HG03045 (cell line): ENCODE measurements around the gene DIPK1B.
"Not testable (repeated sequence)": the region's sequence is repeated elsewhere in the genome, so short reads cannot be mapped to it uniquely, and the experiment has no call there.

Experiments used
- ATAC-seq: cut with Tn5 transposase; IDR thresholded peaks from one replicate; pipeline ENCODE4 v1.9.1; 2021; ENCODE audit warnings: mild to moderate bottlenecking, moderate library complexity; ENCODE audit not compliant: unreplicated experiment

Gene DIPK1B

DNA sequence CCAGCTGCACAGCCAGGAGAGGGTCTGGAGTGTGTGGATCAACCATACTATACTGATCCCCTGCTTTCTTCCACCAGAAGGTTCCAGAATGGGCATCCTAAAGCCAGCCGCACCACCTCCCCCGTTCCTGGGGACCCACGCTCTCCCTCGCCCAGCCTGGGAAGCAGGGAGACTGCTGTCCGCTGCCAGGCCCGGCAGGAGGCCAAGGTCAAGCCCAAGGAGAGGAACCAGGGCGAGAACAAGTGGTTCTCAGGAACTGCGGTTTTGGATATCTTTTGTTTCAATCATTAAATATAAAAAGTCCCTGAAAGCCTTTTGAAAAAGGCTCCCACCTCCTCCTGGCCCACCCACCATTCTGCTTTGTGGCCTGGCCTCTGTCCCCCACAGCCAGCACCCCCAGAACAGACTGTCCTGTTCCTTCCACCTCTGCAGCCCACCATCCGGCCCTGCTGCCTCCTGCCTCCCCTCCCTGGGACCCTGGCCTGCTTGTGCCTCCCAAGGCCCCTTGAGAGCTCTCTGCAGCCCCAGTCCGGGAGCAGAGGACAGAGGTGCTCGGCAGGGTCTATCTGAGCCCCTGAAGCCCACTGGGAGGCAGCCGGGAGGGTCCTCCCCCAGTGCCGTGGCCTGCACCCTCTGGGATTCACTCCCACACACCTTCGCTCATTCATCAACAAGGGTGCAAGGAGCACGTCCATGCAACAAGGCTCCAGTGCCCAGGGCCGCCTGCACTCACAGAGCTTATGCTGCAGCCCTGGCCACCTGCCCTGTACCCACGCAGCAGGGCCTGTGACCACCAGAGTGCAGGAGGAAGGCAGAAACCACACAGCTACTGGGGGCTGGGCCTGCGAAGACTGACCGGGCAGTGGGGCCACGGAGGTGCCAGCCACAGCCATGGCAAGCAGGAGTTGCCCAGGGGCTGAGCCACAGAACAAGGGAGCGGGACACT is 36.6 kb downstream of the DIPK1B start:
- ATAC-seq = no peak

DNA sequence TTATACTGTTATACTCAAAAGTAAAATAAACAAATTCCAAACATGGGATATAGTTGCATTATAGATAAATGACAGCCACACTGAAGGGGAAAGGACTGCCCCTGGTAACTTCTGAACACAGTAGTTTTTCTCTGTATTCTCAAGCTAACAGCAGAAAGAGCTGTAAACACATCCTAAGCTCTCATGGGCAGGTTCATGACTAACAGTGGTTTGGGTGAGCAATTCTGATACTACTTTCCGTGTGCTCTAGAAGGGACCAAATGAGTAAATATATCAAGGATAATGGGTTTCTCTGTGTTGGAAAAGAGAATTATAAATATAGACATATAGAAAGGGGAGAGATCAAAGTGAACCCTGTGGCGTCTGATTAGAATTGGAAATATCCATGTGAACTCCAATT is 38.2 kb downstream of the DIPK1B start:
- no peak for ATAC-seq

DNA sequence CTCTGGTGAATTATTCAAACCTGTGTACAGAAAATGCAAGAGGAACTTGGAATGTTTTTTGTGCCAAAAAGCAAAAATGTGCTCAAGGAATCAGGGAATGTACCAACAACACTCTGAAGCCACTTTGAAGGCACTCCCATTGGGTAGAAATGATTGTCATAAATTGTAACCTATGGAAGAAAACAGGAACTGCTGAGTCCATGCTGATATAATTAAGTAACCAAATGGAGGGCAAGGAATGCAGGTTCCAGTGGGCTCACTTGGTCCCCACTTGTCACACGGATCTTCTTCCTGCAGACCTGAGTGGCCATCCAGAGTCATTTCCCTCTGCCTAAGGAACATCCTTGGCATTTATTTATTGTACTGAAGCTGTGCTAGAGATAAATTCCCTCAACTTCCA is 38.9 kb downstream of the DIPK1B start:
- no peak for ATAC-seq

DNA sequence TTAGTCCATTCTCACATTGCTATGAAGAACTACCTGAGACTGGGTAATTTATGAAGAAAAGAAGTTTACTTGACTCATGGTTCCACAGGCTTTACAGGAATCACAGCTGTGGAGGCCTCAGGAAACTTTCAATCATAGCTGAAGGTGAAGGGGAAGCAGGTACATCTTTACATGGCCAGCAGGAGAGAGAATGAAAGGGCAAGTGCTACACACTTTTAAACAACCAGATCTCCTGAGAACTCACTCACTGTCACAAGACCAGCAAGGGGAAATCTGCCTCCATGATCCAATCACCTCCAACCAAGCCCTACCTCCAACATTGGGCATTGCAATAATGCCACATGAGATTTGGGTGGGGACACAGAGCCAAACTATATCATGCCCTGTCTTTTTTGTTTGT is 39.4 kb downstream of the DIPK1B start:
- no peak for ATAC-seq

DNA sequence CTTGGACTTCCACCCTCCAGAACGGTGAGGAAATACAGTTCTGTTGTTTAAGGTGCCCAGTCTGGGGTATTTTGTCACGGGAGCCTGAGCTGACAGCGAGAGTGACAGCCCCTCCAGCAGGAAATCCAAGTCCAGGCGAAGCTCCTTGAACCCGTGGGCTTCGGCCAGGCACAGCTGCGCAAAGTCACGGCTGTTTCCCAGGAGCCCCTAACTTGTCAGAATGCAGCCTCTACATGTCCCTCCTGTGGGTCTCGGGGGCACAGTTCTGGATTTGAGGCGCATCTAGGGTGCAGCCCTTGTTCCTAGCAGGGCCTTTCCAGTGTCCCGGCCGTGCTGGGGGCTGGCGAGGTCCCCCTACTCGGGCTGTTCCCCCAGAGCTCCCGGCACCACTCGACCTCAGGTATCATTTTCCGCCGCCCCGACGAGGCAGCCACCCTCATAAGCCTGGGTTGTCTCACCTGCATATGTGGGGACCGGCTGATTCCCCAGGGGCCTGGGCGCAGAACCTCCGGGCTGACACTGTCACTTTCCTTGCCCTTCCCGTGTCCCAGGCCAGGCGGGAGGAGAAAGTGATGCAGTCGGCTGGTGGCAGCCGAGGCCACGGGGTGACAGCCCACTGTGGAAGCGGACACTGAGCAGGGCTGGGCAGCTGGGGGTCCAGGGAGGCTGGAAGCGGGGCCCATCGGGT is 41.1 kb downstream of the DIPK1B start:
- no peak for ATAC-seq

DNA sequence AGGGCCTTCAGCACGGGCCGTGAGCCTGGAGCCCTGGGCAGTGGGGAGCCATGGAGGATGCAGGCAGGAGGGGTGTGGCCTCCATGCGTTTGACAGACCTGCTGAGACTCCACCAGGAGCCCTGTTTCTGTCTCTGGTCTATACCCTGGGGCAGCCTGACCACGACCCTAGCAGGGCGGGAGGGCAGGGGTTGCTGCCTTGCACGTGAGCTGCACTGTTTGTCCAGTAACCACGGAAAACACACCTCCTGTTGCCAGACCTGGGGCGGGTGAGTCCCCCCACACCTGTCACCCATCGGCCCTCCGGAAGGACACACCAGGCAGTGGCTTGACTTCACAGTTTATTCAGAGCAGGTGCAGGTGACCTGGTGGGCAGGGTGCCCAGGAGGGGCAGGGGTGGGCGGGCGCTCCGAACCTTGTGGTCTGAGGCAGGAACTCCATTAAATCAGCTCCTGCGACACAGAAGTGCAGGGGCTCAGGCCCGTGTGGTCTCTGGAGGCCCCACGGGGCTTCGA is 41.7 kb downstream of the DIPK1B start:
- ATAC-seq = no peak

DNA sequence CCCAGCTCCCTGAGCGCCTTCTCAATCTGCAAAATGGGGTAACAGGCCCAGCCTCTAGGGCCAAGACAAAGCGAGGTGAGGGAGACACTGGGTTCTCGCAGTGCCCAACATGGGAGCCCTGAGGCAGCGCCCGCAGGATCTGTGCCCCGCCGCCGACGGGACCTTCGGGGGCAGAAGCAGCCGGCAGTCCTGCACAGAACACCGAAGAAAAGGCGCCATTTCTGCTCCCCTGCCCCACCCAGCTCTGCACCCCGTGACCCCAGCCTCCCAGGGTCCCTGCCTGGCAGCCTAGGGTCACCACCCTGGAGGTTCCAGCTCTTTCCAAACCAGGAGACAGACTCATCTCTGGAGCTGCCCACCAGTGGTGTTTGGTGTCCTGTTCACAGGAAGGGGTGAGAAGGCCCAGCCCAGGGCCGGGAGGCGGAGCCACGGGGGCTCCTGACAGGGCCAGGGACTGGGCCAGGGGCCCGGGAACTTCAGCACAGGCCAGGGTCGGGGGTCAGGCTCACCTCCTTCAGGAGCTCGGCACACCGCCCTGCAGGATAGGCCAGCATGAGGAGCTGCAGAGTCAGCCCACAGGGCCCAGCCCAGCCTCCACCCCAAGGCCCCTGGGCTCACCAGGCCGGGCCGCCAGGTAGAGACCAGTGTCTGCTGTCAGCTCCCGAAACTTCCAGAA is 42.4 kb downstream of the DIPK1B start:
- no peak for ATAC-seq

DNA sequence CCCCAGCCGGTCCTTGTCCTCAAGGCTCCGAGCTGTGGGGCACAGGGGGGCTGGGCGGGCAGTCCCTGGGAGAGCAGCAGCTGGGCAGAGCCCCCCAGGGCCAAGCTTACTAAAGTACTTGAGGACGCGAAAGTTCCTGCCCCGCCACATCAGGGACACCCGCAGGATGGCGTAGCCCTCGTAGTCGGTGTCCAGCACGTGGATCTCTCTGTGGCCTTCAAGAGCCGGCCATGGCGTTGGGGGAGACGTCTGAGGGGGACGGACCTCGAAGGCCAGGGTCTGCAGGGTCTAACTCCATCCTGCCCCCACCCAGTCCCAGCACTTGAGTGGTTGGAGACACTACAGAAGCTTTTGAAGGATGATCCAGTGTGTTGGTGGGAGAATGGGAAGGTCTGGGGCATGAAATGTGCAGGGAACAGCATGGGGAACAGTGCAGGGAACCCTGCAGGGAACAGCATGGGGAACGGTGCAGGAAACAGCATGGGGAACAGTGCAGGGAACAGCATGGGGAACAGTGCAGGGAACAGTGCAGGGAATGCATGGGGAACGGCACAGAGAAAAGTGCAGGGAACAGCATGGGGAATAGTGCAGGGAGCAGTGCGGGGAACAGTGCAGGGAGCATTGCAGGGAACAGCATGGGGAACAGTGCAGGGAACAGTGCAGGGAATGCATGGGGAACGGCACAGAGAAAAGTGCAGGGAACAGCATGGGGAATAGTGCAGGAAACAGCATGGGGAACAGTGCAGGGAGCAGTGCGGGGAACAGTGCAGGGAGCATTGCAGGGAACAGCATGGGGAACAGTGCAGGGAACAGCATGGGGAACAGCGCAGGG is 43.1 kb downstream of the DIPK1B start:
- not testable (repeated sequence) for ATAC-seq

DNA sequence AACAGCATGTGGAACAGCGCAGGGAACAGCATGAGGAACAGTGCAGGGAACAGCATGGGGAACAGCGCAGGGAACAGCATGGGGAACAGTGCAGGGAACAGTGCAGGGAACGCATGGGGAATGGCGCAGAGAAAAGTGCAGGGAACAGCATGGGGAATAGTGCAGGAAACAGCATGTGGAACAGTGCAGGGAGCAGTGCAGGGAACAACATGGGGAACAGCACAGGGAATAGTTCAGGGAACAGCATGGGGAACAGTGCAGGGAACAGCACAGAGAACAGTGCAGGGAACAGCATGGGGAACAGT is 43.7 kb downstream of the DIPK1B start:
- no peak for ATAC-seq

DNA sequence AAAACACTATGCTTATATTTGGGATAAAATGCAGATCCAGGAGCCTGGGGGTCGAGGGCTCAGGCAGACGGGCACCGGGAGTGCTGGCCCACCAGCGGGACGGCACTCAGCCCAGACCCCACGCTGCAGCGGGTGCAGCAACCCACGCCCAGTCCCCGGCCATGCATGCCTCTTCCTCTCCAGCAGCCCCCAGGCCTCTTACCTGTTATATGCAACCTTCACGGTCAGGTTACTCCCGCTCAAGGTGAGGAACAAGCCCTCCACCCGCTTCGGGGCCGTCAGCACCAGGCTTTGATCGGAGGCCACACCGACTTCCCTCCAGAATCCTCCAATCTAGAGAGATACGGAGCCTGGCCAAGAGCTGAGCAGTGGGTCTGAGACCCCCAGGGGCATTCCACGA is 44.5 kb downstream of the DIPK1B start:
- no peak for ATAC-seq

DNA sequence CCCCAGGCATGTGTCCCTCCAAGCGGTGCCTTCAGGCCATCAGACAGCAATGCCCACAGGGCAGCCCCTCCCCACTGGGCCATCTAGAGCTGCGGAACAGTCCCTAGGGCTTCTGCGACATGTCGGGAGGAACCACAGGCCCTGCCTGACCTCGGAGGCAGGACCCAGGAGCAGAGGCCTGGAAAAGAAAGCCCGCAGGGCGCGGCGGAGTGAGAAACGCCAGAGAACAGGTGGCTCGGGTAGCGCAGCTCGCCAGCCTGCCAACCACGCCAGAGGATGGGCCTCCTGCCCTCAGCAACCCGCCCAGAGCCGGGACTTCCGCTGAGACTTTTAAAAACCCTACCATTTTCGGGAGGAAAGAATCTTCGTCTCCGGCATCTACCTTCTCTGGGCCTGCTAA is 45.0 kb downstream of the DIPK1B start:
- ATAC-seq = no peak

DNA sequence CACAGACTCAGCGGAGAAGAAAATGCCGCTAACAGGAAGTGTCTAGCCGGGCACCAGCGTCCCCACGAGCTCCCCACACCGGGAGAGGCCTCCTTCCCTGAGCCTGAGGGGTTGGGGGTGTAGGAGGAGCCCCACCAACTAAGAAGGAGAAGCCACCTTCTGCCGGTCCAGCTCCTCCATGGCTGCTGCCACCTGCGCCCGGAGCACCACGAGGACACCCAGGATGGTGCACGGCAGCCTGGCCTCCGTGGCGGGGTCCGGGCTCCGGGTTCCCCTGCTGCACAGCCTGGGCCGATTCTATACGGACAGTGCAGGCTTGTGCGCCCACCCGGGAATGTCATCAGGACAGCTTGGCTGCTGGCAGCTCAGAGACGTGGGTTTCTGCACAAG is 45.4 kb downstream of the DIPK1B start:
- no peak for ATAC-seq

DNA sequence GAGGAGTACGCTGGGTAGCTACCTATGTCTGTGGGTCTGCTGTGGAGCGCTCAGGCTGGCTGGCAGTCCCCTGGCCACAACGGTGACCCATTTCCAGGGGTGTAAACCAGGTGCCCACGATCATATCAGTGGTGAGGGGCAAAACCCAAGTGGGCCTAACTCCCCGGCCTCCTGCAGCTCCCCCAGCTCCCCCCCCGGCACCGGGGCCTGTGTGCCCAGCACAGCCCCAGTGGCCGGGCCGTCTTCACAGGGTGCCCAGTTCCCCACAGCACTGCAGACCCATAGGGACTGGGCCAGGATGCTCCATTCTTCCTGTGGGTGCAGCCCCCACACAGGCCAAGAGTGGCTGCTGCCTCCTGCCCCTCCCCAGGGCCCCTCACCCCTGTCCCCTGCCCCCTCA is 46.6 kb downstream of the DIPK1B start:
- no peak for ATAC-seq

DNA sequence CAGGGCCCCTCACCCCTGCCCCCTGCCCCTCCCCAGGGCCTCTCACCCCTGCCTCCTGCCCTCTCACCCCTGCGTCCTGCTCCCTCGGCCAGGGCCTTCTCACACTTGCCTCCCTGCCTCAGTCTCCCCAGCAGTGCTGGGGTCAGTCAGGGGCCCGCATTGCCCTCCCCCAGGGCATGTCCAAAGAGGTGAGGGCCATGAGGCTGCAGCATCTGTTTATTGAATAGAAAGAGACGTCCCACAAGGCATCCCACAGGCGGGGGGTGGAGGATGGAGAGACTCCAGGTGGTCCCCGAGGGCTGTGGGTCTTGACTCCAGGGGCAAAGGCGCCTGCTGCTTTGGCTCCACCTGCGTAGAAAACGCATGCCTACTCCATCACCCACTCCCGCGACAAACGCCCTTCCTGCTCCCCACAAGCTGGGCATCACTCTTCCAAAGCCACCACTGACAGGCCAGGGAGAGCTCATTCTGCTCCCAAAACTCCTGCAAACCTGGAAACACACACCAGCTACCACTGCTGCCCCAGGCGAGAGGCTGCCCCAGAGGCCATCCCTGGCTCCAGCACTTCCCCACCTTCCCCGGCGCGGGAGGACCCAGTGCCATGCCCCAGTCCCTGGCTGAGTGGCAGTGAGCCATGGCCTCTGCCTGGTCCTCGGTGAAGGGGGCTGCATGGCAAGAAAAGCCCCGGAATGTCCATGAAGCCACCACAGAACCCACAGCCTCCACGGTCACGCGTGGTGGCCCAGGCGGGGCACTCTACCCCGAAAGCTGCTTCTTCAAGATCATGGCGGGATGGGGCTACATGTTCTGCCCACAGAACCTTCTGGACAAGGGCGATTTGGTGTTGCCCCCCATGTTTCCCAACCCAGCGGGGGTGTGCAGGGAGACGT is 47.3 kb downstream of the DIPK1B start:
- no peak for ATAC-seq

DNA sequence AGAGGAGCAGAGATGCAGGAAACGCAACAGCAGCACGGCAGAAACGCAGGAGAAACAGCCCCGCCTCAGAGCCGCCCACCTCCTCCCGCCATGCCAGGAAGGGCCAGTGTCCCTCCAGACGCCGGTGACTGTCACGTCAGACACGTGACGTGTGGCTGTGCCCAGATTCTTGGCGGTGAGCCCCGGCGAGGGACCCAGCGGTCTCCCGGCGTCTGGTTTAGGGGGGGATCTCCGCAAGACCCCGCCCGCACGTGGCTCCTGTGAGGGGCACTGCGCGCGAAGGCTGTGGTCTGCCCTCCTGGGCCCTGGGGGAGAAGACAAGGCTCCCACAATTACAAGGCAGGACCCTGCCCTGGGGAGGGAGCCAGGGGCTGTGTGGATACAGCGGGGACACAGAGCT is 48.1 kb downstream of the DIPK1B start:
- ATAC-seq = no peak

DNA sequence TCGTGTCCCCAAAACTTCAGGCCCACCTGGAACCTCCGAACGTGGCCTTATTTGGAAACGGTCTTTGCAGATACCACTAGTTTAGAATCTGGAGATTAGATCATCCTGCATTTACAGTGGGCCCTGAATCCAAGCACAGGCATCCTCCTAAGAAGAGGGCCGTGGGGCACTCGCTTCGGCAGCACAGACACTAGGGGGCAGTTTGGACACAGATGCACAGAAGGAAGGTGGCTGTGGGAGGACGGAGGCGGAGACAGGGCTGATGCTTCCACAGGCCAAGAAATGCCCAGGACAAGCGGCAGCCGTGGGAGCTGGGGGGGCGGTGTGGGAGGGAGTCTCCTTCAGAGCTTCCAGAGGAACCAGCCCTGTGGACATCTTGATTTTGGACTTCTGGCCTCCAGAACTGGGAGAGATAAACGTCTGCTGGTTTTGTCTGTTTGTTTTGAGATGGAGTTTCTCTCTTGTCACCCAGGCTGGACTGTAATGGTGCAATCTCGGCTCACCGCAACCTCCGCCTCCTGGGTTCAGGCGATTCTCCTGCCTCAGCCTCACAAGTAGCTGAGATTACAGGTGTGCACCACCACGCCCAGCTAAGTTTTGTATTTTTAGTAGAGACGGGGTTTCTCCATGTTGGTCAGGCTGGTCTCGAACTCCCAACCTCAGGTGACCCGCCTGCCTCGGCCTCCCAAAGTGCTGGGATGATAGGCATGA is 48.6 kb downstream of the DIPK1B start:
- ATAC-seq = not testable (repeated sequence)

DNA sequence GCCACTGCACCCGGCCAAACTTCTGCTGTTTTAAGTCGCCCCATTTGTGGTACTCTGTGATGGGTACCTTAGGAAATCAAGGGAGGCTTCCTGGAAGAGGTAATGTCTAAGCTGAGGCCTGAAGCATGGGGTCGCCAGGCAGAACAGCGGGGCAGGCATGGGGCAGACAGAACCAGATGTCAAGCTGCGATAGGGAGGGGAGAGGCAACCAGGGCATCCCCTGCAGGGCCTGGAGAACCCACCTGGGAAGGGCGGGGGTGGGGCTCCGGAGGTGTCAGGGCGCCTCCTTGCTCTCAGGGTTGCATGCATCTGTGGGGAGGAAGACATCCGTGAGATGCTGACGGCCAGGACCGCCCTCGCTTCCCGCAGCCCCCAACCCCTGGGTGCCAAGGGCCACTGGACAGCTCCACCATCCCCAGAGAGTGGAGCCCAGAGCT is 49.2 kb downstream of the DIPK1B start:
- no peak for ATAC-seq

DNA sequence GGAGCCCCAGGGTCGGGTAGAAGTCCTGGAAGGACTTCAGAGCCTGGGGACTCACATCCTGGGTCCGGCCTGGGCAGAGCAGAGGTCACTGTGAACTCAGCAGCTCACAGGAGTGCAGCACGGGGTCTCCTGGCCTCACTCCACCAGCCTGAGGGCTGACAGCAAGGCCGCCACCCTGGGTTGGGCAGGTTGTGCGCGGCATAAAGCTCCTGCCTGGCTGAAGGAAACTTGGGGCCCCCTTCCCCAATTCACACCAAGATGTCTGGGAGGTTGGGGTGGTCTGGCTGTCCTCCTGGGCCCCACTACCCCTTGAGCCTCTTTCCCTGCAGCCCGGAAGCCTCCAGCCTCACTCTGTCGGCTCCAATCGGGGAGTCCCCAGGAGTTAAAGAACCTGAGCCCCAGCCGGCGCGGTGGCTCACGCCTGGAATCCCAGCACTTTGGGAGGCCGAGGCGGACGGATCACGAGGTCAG is 49.9 kb downstream of the DIPK1B start:
- ATAC-seq = no peak
